Hematopoietic multipotent progenitor cell (in vitro differentiated cells): ENCODE measurements around the gene HOXC10. TPM values are rescaled to one million over a fixed set of nuclear protein-coding genes. Genes with fewer than 3 reads are reported as not detected.

Experiments used
- DNase-seq, 3 donors: peaks; one replicate each; pipeline ENCODE4 v3.0.0-alpha.2; 2011 to 2015; ENCODE audit warnings: low read depth in 2 of 3, low spot score in 2 of 3
- small RNA-seq: library from RNA; depleted of rRNA; stranded (forward); fragments of <200 nt; gene quantifications from one replicate; pipeline ENCODE3, GENCODE V24; 2012
- total RNA-seq: library from RNA; depleted of rRNA; stranded (reverse); fragments of >200 nt; gene quantifications from one replicate; pipeline ENCODE4 v1.2.3, GENCODE V29; 2012

Gene HOXC10
- total RNA-seq, 1 donor: not detected

DNA sequence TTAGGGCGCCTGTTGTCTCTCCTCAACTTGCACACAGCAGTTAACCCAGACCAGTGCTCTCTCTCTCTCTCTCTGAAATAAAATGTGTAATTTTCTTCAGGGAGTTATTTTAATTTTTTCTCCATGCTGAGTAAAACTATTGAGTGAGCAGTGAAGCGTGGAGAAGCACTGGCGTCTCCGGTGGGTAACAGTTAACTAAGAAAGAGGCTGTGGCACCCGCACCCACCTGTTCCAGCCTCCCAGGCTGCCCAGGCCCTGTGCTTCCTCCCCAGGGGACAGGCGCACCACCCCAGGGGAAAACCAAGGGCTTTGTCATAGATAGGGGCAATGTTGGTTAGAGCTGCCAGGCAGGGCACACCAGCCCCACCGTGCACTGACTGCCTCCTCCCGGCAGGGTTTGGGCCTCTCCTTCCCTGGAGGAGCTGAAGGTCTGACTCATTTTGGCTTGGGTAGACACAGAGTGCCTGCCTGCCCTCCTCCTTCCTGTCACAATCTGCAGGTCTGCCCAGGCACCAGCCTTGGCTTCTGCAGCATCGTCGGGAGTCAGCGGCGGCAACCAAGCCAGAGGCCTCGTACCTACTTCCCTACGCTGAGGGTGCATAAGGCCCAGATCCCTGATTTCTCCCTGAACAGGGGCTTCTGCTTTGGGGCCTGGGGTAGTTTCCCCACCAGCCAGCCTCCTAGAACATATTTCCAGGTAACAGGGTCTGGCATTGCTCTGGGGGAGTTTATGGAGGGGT is 51.8 kb downstream of the HOXC10 start:
- no peak for DNase-seq

DNA sequence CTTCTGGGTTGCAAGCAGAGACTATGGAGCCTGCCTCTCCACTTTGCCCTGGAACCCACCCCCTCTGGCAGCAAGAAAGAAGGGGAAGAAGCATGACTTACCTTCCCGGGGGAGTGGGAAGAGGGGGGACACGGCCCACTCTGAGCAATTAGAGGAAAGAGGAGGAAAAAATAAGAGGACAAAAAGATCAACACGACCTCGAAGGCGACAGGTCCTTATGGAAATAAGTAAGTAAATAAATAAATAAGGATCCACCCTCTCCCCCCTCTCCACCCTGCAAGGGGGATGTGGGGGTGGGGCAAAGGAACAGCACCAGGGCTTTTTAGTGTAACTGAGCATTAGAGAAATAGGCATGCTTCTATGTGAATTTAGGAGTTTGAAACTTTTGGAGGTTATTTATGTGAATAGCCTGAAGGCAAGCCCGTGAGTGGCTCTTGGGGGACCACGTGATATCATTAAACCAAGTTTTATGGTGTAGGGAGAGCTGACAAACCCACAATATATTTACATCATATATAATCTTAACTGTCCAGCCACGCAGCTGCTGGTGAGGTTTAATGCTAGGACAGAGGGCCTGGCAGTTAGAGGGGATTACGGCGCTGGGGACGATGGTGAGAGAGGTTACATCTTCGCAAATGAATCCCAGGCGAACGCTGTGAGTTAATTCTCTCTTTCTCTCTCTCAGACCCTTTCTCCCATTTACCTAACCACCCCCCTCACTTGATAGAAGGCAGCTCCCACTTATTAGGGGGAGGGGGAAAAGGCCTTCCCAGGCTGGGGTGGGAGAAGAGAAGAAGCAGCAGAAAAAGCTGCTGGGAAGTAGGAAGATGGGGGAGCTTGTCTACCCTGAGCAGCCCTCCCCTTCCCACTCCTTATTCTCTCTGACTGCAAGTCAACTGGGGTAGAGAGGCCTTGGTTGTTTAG is 52.7 kb downstream of the HOXC10 start:
- DNase-seq: no peak

DNA sequence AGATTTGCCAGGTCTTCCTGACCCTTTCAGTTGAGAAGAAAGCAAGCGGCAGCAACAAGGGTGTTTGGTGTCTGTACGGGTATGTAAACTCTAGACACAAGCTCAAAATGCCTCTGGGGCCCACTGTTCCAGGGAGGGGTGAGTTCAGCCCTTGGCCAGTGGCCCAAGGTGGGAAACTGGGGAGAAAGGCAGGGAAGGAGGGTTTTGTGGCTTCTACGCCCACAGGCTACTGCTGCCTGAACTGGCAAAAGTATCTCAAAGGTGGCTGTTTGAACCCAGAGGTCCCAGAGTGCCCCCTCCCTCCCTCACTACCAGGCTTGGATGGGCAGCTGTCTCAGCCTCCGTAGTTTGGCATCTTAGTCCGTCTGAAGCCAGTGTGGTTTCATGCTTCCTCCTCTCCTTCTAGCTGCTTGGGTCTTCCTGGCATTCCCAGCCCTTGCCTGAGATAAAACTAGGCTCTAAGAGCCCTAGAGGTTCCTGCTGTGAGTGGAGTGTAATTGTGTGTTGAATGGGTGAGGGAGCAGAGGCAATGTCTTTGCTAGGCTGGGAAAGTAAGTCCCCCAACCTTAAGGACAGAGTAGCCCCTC is 53.4 kb downstream of the HOXC10 start:
- no peak for DNase-seq

DNA sequence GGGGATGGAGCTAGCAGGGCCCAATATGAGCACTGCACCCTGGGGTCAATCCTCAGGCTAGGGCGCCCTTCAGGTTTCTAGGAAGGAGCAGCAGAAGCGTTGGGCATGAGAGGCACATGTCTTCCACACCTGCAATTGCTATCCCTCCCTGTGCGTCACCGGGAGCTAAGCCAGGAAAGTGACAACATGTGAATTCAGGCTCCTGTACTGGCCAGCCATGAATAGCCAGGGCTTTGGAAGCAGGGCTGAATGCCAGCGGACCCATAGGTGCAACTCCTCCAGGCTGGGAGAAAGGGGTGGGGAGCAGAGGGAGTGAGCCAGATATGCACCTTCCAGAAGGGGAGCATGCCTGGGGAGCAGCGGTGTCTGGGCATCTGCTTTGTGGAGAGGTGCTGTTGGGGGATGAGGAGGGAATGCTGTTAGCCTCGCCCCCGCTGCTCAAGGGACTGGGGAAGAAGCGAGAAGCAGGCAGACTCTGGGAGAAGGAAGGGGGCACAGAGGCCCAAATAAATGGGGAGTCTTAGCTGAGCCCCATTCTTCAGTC is 54.0 kb downstream of the HOXC10 start:
- no peak for DNase-seq

DNA sequence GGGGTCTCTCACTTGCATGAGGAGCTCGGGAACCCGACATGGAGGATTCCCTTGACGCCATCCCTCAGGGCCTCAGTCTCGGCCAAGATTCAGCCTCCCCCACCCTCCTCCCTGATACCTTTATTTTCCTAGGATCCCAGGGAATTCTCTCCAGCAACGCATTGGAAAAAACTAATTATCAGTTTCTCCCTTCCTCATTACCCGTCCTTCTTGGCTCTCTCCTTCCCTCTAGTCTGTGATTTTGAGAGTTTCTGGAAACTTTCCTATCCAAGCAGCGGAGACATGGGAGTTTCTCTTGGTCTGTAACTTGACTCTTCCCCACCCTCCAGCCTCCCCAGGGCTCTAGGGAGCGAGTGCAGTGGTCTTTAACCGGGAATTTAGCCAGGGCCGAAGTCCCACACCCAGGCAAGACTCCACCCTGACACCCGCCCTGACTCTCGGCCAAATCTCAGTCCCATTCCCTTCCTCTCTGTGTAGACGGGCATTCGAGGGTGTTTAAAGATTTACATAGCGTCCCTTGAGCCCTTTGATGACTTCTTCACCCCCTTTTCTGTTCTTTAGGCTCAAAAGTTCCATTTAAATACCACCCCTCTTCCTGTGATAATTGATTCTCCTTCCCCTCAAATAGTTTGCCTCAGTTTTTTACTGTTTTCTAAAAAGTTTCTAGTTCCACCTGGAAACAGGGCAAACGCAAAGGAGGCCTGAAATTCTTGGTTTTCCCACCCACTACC is 54.6 kb downstream of the HOXC10 start:
- no peak for DNase-seq

Small RNA genes lying within 50 kb of the gene (small RNA-seq; reads per million reads assigned to genes)
- gene AC012531.3 (not detected), gene AC012531.4 (not detected), gene HOXC5 (not detected), gene MIR196A2 (not detected), gene MIR615 (not detected), gene RF01905 (not detected), gene RF01906 (not detected)

Other genes starting within 250 kb of the HOXC10 start
- not detected for gene CISTR, start 233.2 kb upstream of the HOXC10 start, total RNA-seq
- gene HOXC13, start 46.3 kb upstream of the HOXC10 start, total RNA-seq: not detected
- gene HOXC12, start 30.2 kb upstream of the HOXC10 start, total RNA-seq: not detected
- gene HOXC11, start 12.0 kb upstream of the HOXC10 start, total RNA-seq: under 0.01 TPM
- gene HOTAIR, start 10.2 kb upstream of the HOXC10 start, total RNA-seq: not detected
- gene HOXC9, start 15.0 kb downstream of the HOXC10 start, total RNA-seq: not detected
- under 0.01 TPM for gene HOXC8, start 23.8 kb downstream of the HOXC10 start, total RNA-seq
- gene HOXC6, start 43.3 kb downstream of the HOXC10 start, total RNA-seq: not detected
- gene HOXC5, start 47.9 kb downstream of the HOXC10 start, total RNA-seq: not detected
- under 0.01 TPM for gene HOXC4, start 68.7 kb downstream of the HOXC10 start, total RNA-seq
- gene SMUG1, start 203.8 kb downstream of the HOXC10 start, total RNA-seq: 23.4 TPM